ENCODE results near the gene GNB1L. TPM values are rescaled to one million over a fixed set of nuclear protein-coding genes. Genes with fewer than 3 reads are reported as not detected.

GNB1L gene
- total and polyA plus RNA-seq, 7 experiments from 2014 or later, result 4.2 to 20.8 (median 10.6) TPM

Other genes with a start within 250 kb of the GNB1L start
- 1 to 10 TPM in 1 of 5 experiments, under 1 TPM in 2, not detected in 2; 0.22 to 4.2 (median 0.66) TPM for gene SEPTIN5, start 140.4 kb downstream of the GNB1L start, total RNA-seq
- gene SEPTIN5, start 140.4 kb downstream of the GNB1L start, polyA plus RNA-seq, result under 1 TPM in 1 of 2 donors, not detected in 1; 0.32 TPM
- gene GP1BB, start 131.3 kb downstream of the GNB1L start, total RNA-seq, result 1 to 10 TPM in 1 of 5 experiments, under 1 TPM in 1, not detected in 3; 0.40 to 3.0 TPM
- not detected for gene GP1BB, start 131.3 kb downstream of the GNB1L start, polyA plus RNA-seq
- under 1 TPM in 1 of 5 experiments, not detected in 4; 0.22 TPM for gene TBX1, start 94.1 kb downstream of the GNB1L start, total RNA-seq
- gene TBX1, start 94.1 kb downstream of the GNB1L start, polyA plus RNA-seq, result not detected
- 10 to 100 TPM; 18.2 to 36.8 (median 24.9) TPM for gene RTL10, start within 50 bp of the GNB1L start, total RNA-seq
- gene RTL10, start within 50 bp of the GNB1L start, polyA plus RNA-seq, result 10 to 100 TPM; 14.9 to 15.1 TPM
- gene COMT, start 86.9 kb upstream of the GNB1L start, total RNA-seq, result 10 to 100 TPM; 30.0 to 80.7 (median 36.7) TPM
- 100 to 1,000 TPM in 1 of 2 donors, 10 to 100 TPM in 1; 85.0 to 105 TPM for gene COMT, start 86.9 kb upstream of the GNB1L start, polyA plus RNA-seq
- gene TXNRD2, start 86.9 kb upstream of the GNB1L start, total RNA-seq, result 10 to 100 TPM; 24.7 to 39.0 (median 36.7) TPM
- gene TXNRD2, start 86.9 kb upstream of the GNB1L start, polyA plus RNA-seq, result 10 to 100 TPM; 14.0 to 15.2 TPM
- 1 to 10 TPM; 2.8 to 9.2 (median 5.8) TPM for gene ARVCF, start 161.9 kb upstream of the GNB1L start, total RNA-seq
- 1 to 10 TPM in 1 of 2 donors, under 1 TPM in 1; 0.74 to 1.7 TPM for gene ARVCF, start 161.9 kb upstream of the GNB1L start, polyA plus RNA-seq
- gene TANGO2, start 166.2 kb upstream of the GNB1L start, total RNA-seq, result 10 to 100 TPM; 21.3 to 43.1 (median 38.6) TPM
- 10 to 100 TPM; 20.0 to 41.3 TPM for gene TANGO2, start 166.2 kb upstream of the GNB1L start, polyA plus RNA-seq
- 10 to 100 TPM; 33.4 to 63.6 (median 41.1) TPM for gene DGCR8, start 225.4 kb upstream of the GNB1L start, total RNA-seq
- 1 to 10 TPM; 4.1 to 6.1 TPM for gene DGCR8, start 225.4 kb upstream of the GNB1L start, polyA plus RNA-seq